ENCODE measurements around the gene CORO2A.

- TF ChIP-seq CTCF (IDR thresholded peaks at IDR 0.05; ENCODE audit: low read depth, low read length, poor library complexity, severe bottlenecking) = no peak
- TF ChIP-seq EZH2phosphoT487 (IDR thresholded peaks at IDR 0.05; ENCODE audit: borderline replicate concordance, low read length) = no peak
Measured at GRCh38 chr9:98225015-98225442, 32.6 kb upstream of the CORO2A start.
